Stimulated activated CD4-positive, alpha-beta T cell treated with anti-CD3 and anti-CD28 coated beads, TNF-alpha, amount 100 ng/mL, for 24 hours (primary cell): ENCODE data around the gene PCLO.
"Not testable (repeated sequence)": the region's sequence is repeated elsewhere in the genome, so short reads cannot be mapped to it uniquely, and the experiment has no call there.

Experiments
- DNase-seq, 3 experiments: peaks; one replicate each; pipeline ENCODE4 v3.0.0-alpha.2; 2020; ENCODE audit warnings: low read depth in 3 of 3

PCLO gene

GRCh38 chr7:82964150-82964882, 198.4 kb downstream of the PCLO start:
- no peak for DNase-seq

DNA sequence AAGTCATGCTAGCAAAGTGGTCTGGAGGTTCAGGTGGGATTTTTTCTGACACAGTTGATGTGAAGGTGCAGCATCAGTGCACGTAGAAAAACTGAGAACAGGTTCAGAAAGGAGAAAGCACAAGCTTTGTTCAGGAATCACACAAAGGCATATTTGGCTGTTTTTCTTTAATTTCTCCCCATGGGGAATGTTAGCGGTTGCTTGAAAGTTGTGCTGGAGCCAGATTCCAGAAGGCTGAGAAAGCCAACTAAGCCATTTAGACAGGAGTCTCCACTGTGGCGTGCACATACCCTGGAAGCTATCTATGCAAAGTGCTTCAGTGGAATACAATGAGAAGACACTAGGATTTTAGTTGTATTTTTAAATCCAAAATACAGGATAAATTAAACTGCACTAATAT, 201.4 kb downstream of the PCLO start:
- DNase-seq: no peak

- no peak for DNase-seq
These were observed 203.2 kb downstream of the PCLO start for GRCh38 chr7:82959528-82959927.

DNA sequence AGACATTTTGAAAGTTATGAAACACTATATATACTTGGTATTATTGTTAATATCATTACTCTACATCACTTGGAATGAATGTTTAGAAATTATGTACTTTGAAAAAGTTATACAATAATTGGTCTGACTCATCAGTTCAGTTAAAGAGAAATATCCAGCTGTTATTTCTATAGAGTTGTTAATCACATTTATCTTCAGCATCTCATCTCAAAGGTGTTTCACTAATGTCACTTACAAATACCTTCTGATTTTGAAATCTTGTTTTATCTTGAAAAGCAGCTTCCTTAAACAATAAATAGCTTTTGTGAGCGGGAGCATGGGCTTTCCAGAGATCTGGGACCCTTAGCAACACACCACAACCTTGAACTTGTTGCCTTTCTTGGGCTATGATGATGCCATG, 205.2 kb downstream of the PCLO start:
- no peak for DNase-seq

DNA sequence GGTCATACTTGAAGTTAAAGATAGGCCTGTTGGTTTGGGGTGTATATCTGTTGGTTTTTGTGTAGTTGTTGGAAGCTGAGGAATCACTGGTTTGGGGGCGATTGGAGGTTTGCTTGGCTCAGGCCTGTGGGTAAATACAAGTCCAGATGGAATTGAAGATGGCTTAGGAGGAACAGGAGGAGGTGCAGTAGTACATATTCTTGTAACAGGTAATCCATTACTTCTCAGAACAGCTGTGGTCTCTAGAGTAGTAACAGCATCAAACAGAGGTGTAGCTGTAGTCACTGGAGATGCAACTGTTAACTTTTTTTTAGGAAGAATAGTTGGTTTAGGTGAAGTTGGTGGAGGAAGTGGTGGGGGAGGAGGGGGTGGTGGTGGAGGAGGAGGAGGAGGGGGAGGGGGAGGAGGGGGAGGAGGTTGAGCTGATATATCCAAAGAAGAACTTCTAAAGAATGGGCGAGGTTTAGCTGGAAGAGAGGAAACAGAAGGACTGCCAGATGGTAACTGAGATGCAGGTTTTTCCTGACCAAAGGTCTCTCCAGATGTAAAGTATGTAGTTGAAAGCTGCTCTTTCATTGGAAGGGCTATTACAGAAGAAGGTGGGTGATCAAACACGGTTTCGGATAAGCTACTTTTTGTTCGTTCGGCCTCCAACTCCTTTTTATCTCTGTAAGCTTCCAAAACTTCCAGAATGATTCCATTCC, 209.2 kb downstream of the PCLO start:
- DNase-seq: no peak

DNA sequence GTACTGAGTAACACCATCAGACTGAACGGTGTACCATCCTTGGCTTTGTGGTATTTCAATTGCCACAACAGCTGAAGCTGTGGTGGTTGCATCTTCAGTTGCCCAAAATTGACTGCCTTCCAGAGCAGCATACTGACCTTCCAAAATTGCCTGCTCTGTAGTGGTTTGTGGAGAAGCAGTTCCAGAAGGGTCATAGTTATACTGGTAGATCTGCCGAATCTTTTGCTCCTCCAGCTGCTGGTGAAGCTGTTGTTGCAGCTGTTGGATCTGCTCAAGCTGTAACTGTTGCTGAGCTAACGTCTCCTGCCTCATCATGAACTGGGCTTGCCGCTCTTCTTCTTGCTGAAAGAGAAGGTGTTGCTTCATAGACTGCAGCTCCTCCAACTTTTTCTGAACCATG, 212.2 kb downstream of the PCLO start:
- no peak for DNase-seq

DNA sequence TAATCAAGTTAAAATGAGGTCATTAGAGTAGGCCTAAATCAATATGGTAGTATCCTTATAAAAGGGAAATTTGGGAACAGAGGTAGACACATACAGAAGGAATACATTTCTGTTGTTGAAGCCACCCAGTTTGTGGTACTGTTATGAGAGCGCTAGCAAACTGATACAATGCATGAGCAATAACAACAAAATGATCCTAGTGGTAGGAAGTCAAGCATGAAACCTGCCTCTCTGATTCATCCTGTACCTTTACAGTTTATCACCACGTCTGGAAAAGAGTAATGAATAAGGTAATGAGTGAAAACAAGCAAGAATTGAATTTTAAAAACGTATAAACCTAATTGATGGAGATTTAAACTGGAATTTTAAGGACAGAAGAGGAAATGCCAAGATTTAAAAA, 217.2 kb downstream of the PCLO start:
- DNase-seq: no peak

DNA sequence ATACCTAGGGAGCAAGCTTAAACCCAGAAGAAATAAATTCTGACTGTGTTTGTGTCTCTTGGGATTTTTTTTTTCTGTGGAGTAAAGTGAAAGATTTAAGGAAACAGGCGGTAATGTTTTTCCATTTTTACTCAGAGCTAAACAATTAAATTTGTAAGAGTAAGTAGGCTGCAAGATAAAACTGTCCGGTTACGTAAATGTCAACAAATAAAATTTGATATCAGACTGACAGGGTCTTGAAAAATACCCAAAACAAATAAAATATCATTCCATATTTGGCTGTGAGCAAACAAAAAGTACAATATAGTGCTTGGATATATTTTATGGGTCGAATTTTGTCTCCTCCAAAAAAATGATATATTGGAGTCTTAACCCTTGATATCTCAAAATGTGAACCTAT, 217.6 kb downstream of the PCLO start:
- no peak for DNase-seq

DNA sequence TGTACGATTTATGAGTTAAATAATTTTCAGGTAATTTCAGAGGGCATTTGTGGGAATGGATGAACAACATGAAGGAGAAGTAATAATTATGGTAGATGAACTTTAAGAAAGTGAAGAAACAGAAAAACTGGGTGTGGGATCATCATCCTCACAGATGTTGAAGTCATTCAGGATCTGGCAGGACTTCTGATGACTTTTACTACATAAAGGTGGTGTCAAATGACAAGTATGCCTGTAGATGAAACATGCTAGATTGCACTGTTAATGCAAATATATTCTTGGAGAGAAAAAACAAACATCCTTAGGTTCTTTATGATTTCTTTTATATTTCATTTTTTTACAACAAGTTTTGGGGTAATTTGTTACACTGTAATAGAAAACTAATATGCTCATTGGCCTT, 230.2 kb downstream of the PCLO start:
- DNase-seq: no peak

GRCh38 chr7:82926477-82926876, 236.2 kb downstream of the PCLO start:
- no peak for DNase-seq

DNA sequence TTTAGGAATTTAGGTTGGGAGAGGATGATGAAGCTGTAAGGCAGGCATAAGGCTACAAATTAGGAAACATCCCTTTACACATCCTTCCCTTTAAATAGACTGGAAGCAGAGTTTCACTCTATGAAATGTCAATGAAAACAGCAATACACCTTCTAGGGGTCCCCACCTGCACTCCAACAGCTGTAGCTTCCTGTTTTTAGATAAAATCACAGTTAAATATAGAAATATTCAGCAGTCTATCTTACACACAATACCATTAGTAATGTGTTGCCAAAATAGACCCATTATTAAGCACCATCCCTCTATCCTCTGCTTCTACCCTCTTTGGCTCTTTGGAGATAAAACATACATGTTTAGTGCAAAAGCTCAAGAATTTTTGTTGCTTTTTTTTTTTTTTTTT, 237.4 kb downstream of the PCLO start:
- DNase-seq: no peak

DNA sequence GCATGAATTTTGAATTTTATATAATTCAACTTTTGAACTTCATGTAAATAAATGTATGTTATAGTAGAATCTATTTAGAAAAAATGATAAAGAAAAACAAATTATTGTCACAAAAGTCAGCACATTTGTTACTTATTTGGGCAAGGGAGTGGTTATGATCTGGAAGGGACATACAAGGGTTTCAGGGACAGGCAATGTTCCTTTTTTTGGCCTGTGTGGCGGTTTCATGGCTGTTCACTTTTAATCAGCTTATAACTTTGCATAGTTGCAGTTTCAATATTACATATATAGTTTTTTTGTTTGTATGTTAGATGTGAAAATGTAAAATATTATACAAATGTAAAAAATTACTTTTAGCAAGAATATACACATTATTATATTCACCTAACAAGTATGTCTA, 256.2 kb downstream of the PCLO start:
- no peak for DNase-seq

GRCh38 chr7:82904871-82905270, 257.8 kb downstream of the PCLO start:
- no peak for DNase-seq

DNA sequence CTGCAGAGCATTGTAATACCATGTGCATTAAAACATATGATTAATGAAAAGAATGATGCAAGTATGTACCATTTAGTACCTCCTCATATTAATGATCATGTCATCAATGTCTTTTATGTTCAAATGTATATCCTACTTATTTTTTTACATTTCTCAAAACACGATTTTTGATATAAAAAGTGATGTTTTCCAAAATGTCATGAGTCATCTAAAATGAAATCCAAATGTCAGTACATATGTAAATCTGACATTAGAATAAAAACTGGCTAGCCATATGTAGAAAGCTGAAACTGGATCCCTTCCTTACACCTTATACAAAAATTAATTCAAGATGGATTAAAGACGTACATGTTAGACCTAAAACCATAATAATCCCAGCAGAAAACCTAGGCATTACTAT, 261.6 kb downstream of the PCLO start:
- DNase-seq: not testable (repeated sequence)

DNA sequence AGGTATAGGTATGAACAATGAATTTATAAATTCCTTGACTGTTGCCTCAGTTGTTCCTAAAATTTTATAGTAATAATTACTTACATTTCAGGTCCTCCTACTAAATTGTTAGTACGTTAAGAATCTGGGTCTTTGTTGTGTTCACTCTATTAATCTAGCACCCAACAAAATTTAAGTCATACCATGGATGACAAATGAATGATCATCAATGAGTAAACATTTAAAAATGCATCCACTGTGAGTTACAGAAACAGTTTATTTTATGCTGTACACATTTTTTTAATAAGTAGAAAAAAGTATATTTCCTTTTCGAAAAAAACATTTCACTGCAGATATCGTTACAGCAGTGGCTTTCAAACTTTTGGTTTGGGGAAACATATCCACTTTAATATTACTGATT, 265.2 kb downstream of the PCLO start:
- no peak for DNase-seq

DNA sequence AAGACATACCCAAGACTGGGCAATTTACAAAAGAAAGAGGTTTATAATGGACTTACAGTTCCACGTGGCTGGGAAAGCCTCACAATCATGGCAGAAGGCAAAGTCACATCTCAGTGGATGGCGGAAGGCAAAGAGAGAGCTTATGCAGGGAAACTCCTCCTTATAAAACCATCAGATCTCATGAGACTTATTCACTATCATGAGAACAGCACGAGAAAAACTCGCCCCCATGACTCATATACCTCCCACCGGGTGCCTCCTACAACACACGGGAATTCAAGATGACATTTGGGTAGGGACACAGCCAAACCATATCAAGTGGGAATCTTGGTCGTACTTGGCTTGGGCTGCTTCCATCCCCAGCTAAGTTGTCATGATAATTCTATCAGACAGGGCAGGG, 268.3 kb downstream of the PCLO start:
- DNase-seq: not testable (repeated sequence)

GRCh38 chr7:82886324-82886723, 276.4 kb downstream of the PCLO start:
- DNase-seq: no peak

DNA sequence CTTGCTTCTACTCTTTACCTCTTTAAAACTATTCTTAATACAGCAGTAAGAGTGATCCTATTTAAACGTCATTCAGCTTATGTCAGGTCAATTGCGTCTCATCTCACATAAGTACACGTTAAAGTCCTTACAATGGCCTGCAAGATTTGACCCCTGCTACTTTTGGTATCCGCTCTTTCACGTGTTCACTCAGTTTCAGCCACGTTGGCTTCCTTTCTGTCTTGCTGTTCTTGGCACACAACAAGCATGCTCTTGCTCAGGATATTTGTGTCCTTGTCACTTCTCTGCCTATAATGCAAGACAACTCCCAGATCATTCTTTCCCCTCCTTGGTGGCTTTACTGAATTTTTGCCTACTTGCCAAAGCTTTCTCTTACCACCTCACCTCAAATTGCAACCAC, 296.8 kb downstream of the PCLO start:
- no peak for DNase-seq

DNA sequence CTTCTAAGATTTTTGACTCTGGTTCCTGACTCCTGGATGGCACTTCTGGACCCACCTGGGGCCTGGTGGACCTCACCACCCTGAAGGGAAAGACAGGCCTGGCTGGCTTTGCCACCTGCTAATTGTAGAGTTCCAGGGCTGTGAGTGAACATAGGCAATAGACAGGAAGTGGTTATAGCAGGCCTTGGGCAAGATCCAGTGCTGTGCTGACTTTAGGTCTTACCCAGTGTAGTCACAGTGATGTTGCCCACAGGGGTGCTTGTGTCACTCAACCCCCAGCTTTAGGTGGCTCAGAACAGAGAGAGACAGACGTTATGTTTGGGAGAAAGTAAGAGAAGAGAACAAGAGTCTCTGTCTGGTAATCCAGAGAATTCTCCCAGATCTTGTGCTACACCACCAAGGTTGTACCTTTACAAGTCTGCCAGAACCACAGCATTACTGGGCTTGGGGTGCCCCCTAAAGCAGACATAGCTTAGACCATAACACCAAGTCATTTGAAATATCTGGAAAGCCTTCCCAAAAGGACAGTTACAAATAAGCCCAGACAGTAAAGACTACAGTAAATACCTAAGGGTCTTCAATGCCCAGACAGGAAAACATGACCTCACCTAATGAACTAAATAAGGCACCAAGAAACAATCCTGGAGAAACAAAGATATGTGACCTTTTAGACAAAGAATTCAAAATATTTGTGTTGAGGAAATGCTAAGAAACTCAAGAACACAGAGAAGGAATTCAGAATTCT, 303.4 kb downstream of the PCLO start:
- DNase-seq: no peak

- no peak for DNase-seq
These were observed 311.6 kb downstream of the PCLO start for GRCh38 chr7:82851121-82851520.

- no peak for DNase-seq
These were observed 320.9 kb downstream of the PCLO start for GRCh38 chr7:82841828-82842227.

GRCh38 chr7:82840061-82840460, 322.6 kb downstream of the PCLO start:
- no peak for DNase-seq

DNA sequence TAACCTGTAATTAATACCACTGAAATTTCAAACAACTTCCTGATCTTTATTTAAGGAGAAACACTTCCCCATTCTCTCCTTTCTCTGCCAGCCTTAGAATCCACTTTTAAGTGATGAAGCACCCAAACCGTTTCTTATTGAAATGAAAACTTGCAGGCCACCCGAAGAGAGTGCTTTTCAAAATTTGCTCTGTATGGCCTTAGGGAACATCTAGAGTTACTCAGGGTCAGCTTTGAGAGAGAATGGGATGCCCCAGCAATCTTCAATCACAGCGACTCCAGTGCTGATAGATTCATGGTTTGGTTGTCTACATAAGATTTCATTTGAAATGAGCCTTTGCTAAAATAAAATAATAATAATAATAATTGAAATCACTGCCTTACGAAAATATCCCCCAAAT, 323.1 kb downstream of the PCLO start:
- no peak for DNase-seq
